Measurements from ENCODE around the gene DHRS2. TPM values are rescaled to one million over a fixed set of nuclear protein-coding genes. Genes with fewer than 3 reads are reported as not detected.
A peak's percentile ranks its signal among the peaks of the same experiment; 100 is the strongest.
"Not testable (repeated sequence)": the region's sequence is repeated elsewhere in the genome, so short reads cannot be mapped to it uniquely, and the experiment has no call there.

The DHRS2 gene
- total RNA-seq, result under 1 TPM in 1 of 4 donors, not detected in 3; 0.12 TPM

GRCh38 chr14:23636317-23637211 is at the start of gene DHRS2:
DHRS2 (plus strand) TSS chr14:23636364; CDS start chr14:23638865, 2,501 bp downstream.
- Histone ChIP-seq H3K9me3 (no peaks in the 10 kb centered on the region), H3K4me3 (no peak within 1 kb of the TSS), H3K27me3 (no peaks in the 10 kb centered on the region), H3K27ac (no peak within 1 kb of the TSS), H3K4me1 (peaks cover 0 to 31% (median 5%) of the 10 kb centered on the region in 3 donors), H3K36me3 (no peaks in the 10 kb centered on the region)
- WGBS, 2 donors (ENCODE audit: low coverage in 1 of 2), result 86 to 97% methylated on average over 5 to 16 of the region's 23 CpGs
- no peak for TF ChIP-seq EP300 (IDR thresholded peaks at IDR 0.05)
- ATAC-seq, result no peak

- 21 to 50% methylated on average over 1 to 2 of the region's 5 CpGs for WGBS, 2 donors (ENCODE audit: low coverage in 1 of 2)
Measured at GRCh38 chr14:23588884-23589598, 47.1 kb upstream of the DHRS2 start.

GRCh38 chr14:23589606-23590005 is 46.6 kb upstream of the DHRS2 start:
- no peaks in the 10 kb centered on the region for H3K36me3 ChIP-seq
- no peak for TF ChIP-seq CTCF (IDR thresholded peaks at IDR 0.05)
- TF ChIP-seq POLR2AphosphoS5 (IDR thresholded peaks at IDR 0.05), result no peak
- no peak for TF ChIP-seq POLR2A (IDR thresholded peaks at IDR 0.05)
- TF ChIP-seq EP300 (IDR thresholded peaks at IDR 0.05), result no peak
- peaks cover 27% of the 10 kb centered on the region for H3K27me3 ChIP-seq
- H3K9me3 ChIP-seq, result no peaks in the 10 kb centered on the region
- no peak overlapping the region for H3K4me3 ChIP-seq
- peaks cover 0 to 7% (median 0%) of the 10 kb centered on the region in 3 donors for H3K4me1 ChIP-seq
- ATAC-seq, result no peak
- WGBS, 2 donors (ENCODE audit: low coverage in 1 of 2), result no CpG with 5 or more reads among the region's 2 CpGs
- H3K27ac ChIP-seq, result no peak overlapping the region

More at GRCh38 chr14:23588884-23589598, 47.1 kb upstream of the DHRS2 start:
- peaks cover 0 to 7% (median 0%) of the 10 kb centered on the region in 3 donors for H3K4me1 ChIP-seq
- ATAC-seq, result peak; percentile 67
- H3K9me3 ChIP-seq, result no peaks in the 10 kb centered on the region
- H3K36me3 ChIP-seq, result no peaks in the 10 kb centered on the region
- H3K4me3 ChIP-seq, result no peak overlapping the region
- TF ChIP-seq POLR2A (IDR thresholded peaks at IDR 0.05) (no peak), CTCF (IDR thresholded peaks at IDR 0.05) (peak in 3 of 4 experiments; percentile 28 to 59 (median 53))
- no peak overlapping the region for H3K27ac ChIP-seq
- peaks cover 27% of the 10 kb centered on the region for H3K27me3 ChIP-seq

GRCh38 chr14:23590198-23590597 is 46.0 kb upstream of the DHRS2 start:
- H3K4me3 ChIP-seq, result no peak overlapping the region
- H3K27me3 ChIP-seq, result peaks cover 23% of the 10 kb centered on the region
- peaks cover 0 to 7% (median 0%) of the 10 kb centered on the region in 3 donors for H3K4me1 ChIP-seq
- no peak for ATAC-seq
- H3K36me3 ChIP-seq, result no peaks in the 10 kb centered on the region
- H3K9me3 ChIP-seq, result no peaks in the 10 kb centered on the region
- no peak overlapping the region for H3K27ac ChIP-seq
- TF ChIP-seq POLR2A (IDR thresholded peaks at IDR 0.05), result no peak
- no peak for TF ChIP-seq EP300 (IDR thresholded peaks at IDR 0.05)
- no peak for TF ChIP-seq CTCF (IDR thresholded peaks at IDR 0.05)
- no peak for TF ChIP-seq POLR2AphosphoS5 (IDR thresholded peaks at IDR 0.05)
- WGBS, 2 donors (ENCODE audit: low coverage in 1 of 2), result 93 to 94% methylated on average over 2 to 3 of the region's 4 CpGs

- 60 to 81% methylated on average over 2 to 3 of the region's 3 CpGs for WGBS, 2 donors (ENCODE audit: low coverage in 1 of 2)
- ATAC-seq, H3K4me1 ChIP-seq: not testable (repeated sequence)
Measured at GRCh38 chr14:23594191-23594590, 42.0 kb upstream of the DHRS2 start.

More at GRCh38 chr14:23594191-23594590, 42.0 kb upstream of the DHRS2 start:
- H3K36me3 ChIP-seq, H3K27ac ChIP-seq, H3K27me3 ChIP-seq, H3K4me3 ChIP-seq, H3K9me3 ChIP-seq: not testable (repeated sequence)
